ENCODE data around the gene CDK5.
"Not testable (repeated sequence)": the region's sequence is repeated elsewhere in the genome, so short reads cannot be mapped to it uniquely, and the experiment has no call there.

Gene CDK5

DNA sequence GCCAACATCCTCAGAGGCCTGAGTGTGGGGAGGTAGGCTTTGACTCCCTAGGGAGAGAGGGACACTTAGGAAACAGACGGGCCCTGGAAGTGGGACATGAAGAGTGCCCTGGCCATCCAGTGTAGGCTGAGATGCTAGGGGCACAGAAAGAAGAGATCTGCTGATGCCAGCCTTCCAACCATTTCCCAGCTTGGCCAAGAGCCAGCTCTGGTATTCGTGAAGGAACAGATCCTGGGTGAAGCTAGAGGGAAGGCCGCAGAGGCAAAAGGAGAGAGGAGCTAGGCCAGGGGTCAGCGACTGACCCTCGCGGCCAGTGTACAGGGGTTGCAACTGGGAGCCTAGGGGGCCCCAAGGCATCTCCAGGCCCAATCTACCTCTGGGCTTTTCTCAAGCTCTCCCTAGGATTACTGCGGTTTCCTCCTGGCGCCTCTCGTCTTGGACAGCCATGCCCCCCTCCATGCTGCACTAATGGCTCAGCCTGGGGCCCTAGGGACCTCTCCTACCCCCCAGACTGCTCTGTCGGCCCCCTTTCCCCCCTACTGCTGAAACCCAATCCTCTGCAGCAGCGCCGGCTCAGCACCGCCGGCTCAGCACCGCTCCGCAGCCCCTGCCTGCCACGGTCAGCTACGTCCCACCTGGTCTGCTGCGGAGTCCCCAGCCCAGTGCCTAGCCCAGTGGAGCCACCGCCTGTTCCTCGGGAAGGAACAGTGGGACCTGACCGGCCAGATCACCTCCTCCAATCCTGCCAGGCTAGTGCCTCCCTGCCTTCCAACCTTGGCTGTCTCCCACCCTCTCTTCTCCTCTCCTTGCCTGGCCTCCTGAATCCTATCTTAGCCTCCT, 9.5 kb downstream of the CDK5 start, which contains the start of gene ASIC3:
Gene ASIC3, plus strand, starts transcription at position 556 of the 840 bp plus-strand sequence. CDS start 355 bp downstream, outside the sequence.
- no peak for TF ChIP-seq ZNF274 (IDR thresholded peaks at IDR 0.05; ENCODE audit: low read depth, low read length)
- no peak within 1 kb of the TSS for H3K4me3 ChIP-seq (ENCODE audit: low read length)

DNA sequence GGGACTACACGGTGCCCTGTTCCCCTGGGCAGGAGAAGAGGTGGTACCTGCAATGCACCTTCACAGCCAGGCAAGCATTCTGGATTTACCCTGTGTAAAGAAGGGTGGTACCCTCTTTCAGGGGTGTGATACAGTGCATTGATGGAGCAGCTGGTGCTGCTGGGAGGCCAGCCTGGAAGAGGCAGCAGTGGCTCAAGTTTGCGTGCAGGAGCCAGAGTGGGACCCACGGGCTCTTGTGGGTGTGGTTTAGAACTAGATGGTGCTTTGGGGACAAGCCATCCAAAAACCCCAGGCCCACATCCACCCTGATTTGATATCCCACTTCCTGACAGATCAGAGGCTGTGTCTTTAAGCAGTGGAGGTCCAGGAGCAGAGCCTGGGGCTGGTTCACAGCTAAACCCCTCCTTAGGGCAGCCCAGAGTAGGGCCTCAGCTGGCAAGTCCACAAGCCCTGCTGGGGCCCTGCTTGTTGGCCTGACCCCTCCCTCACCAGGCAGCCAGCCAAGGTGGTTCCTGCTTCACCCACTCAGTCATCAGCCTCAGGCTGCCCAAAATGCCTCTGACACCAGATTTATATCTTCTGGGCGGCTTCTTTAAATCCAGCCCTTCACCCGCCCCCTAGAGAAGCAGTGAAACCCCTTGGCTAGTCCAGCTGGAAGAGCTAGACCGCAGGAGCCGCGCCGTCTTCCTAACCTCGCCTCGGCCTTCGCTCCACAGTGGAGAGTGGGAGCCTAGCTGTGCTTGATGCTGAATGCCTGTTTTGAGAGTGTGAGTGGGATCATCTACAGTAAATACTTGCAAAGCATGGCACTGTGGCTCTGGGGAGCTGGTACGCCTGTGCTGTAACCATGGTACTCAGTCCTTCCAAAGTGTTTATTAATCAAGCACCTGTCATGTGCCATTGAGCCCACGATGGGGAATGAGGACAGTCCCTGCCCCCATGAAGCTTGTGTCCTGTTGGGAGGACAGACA, 10.8 kb downstream of the CDK5 start:
- H3K4me3 ChIP-seq (ENCODE audit: low read length): no peak overlapping the region
- no peak for TF ChIP-seq ZNF274 (IDR thresholded peaks at IDR 0.05; ENCODE audit: low read depth, low read length)

DNA sequence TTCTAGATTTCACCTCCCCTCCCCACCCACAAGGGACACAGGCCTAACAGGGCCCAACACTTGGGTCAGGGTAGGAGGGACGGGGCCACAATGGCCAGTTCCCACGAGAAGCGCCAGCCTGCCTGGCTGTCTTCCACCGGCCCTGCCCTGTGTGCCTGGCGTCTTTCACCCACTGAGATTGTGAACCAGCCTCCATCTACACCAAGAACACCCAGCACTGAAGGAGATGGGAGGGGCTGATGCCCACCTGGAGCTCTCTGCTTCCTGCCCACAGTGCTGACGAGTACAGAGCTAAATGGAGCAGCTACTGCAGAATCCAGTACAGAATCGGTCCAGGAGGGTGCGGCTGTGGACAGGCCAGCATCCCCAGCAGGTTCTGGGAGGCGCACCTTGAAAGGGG, 11.7 kb downstream of the CDK5 start:
- H3K4me3 ChIP-seq (ENCODE audit: low read length): no peak overlapping the region
- TF ChIP-seq ZNF274 (IDR thresholded peaks at IDR 0.05; ENCODE audit: low read depth, low read length): no peak

DNA sequence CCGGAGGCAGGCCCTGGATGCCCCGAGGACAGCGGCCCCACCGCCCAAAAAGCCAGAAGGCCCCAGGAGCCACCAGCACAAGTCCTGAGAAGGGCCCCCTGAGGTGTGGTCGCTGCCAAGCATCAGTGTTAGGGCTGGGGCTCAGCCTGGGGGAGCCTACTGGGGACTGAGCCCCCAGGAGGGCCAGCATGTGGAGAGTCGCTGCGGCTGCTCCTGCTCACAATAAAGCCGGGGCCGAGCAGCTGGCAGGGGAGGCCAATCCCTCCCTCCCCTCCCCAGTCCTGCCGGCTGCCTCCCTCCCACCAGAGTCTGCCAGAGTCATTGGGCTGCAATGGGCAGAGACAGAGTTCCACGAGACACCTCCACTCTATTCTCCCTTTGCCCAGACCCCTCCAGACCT, 12.4 kb downstream of the CDK5 start:
- H3K4me3 ChIP-seq (ENCODE audit: low read length): no peak overlapping the region
- no peak for TF ChIP-seq ZNF274 (IDR thresholded peaks at IDR 0.05; ENCODE audit: low read depth, low read length)

DNA sequence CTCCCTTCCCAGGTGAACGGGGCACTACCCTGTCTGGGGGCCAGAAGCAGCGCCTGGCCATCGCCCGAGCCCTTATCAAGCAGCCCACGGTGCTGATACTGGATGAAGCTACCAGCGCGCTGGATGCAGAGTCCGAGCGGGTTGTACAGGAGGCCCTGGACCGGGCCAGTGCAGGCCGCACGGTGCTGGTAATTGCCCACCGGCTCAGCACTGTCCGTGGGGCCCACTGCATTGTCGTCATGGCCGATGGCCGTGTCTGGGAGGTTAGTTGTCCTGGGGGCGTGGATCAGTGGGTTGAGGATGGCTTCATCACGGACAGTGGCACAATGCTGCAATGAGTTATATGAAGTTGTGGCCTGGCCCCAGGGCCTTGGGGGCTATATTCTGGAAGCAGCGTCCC, 13.7 kb downstream of the CDK5 start:
- TF ChIP-seq ZNF274 (IDR thresholded peaks at IDR 0.05; ENCODE audit: low read depth, low read length): no peak
- H3K4me3 ChIP-seq (ENCODE audit: low read length): no peak overlapping the region

DNA sequence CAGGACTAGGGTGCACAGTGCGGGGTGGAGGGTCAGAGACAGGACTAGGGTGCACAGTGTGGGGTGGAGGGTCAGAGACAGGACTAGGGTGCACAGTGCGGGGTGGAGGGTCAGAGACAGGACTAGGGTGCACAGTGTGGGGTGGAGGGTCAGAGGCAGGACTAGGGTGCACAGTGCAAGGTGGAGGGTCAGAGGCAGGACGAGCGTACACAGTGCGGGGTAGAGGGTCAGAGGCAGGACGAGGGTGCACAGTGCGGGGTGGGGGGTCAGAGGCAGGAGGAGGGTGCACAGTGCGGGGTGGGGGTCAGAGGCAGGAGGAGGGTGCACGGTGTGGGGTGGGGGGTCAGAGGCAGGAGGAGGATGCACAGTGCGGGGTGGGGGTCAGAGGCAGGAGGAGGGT, 14.2 kb downstream of the CDK5 start:
- H3K4me3 ChIP-seq (ENCODE audit: low read length): not testable (repeated sequence)

DNA sequence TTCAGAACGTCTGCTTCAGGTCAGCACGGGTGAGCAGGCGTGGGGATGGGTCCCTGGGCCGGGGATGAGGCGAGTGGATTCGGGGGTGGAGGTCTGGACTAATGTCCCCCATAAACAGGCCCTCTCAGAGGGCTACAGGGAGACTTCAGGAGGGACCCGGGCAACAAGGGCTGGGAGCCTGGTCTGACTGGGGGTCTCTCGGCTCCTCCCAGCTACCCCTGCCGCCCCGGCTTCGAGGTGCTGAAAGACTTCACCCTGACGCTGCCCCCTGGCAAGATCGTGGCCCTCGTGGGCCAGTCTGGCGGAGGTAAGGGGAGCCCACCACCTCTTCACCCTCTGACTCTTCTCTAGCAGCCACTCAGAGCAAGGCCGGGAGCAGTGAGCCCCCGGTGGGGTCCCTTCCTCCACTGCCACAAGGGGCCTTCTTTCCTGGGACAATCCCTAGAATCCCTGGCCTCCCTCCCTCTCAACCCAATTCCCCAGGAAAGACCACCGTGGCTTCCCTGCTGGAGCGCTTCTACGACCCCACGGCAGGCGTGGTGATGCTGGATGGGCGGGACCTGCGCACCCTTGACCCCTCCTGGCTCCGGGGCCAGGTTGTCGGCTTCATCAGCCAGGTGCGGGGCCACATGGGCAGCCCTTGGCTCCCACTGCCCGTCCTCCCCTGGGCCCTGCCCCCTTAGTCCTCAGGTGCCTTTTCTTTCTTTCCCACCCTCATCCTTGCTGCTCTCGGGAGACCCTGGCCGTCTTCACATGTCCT, 16.9 kb downstream of the CDK5 start:
- no peak for TF ChIP-seq ZNF274 (IDR thresholded peaks at IDR 0.05; ENCODE audit: low read depth, low read length)
- H3K4me3 ChIP-seq (ENCODE audit: low read length): no peak overlapping the region

DNA sequence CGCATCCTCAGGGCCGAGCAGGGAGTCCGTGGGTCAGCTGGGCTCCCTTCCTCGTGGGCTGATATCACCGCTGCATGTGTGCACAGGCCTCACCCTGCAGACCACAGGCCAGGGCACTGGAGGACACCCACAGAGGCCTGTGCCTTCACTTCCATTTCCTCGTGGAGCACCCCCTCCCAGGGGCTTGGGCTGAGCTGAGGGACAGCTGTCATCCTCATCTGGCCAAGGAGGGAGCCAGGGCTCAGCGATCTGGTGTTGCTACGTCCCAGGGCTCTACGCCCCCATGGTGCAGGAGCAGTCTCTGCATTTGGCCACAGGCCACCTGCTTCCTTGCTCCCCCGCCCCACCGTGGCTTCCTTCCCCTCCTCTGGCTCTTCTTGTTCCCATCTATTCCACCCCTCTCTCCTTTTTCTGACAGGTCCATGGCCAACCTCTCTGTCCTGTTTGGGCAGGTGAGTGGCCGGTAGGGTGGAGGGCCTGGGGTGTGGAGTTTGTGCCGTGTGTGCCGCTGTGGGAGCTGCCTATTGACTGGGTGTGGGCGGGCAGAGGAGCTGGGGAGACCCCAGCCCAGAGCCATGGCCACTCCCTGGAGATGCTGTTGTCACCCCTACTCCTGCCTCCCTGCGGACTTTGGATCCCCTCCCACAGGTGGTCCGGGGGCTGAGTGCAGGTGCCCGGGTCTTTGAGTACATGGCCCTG, 17.7 kb downstream of the CDK5 start:
- H3K4me3 ChIP-seq (ENCODE audit: low read length): no peak overlapping the region
- TF ChIP-seq ZNF274 (IDR thresholded peaks at IDR 0.05; ENCODE audit: low read depth, low read length): no peak

DNA sequence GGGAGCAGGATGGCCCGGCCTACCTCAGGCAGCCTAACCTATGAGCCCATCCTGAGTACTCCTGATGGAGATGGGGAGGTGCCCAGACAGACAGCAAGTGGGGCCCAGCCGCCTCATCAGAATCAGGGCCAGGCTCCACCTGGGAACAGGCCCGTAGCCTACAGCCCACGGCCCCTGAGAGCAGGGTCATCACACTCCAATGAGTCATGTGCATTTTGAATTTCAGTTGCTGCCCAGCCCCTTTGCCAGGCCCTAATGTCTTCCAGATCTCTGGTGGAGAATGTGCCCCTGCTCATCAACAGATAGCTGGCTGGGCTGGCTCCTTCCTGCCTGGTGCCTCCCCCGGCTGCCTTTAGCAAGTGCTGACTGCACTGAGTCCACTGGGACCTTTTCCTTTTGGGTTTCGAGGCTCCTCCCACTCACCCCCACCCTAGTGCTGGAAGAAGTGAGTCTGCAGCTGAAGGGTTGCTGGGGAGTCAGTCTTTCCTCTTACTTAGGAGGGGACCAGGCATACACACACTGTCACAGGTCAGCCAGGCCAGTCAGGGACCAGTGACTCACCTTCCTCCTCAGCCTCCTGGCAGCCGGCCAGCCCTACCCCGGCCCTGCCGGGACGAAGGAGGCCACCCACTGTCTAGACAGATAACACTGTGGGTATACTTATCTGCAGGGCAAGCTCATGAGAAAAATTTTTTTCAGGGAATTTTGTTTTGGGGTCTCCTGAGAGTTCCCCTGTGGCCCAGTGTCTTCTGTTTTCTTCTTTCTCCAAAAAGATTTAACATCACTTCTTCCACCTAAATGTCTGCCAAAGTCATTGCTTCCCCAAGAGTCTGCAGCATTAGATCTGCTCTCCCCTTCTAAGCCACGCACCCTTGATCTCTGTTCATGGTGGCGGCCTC, 18.5 kb downstream of the CDK5 start:
- TF ChIP-seq ZNF274 (IDR thresholded peaks at IDR 0.05; ENCODE audit: low read depth, low read length): no peak
- no peak overlapping the region for H3K4me3 ChIP-seq (ENCODE audit: low read length)

DNA sequence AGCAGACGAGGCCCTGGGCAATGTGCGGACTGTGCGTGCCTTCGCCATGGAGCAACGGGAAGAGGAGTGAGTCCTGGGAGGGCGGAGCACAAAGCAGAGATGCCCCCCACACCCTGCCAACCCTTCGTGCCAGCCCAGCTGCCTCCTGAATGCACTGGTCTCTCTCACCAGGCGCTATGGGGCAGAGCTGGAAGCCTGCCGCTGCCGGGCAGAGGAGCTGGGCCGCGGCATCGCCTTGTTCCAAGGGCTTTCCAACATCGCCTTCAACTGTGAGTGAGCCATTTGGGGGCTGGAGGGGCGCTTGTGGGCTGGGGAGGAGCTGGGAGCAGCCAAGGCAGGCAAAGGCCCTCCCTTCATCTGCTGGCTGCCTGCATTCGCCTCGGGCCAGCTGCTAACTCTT, 21.8 kb downstream of the CDK5 start:
- TF ChIP-seq ZNF274 (IDR thresholded peaks at IDR 0.05; ENCODE audit: low read depth, low read length): no peak
- no peak overlapping the region for H3K4me3 ChIP-seq (ENCODE audit: low read length)

DNA sequence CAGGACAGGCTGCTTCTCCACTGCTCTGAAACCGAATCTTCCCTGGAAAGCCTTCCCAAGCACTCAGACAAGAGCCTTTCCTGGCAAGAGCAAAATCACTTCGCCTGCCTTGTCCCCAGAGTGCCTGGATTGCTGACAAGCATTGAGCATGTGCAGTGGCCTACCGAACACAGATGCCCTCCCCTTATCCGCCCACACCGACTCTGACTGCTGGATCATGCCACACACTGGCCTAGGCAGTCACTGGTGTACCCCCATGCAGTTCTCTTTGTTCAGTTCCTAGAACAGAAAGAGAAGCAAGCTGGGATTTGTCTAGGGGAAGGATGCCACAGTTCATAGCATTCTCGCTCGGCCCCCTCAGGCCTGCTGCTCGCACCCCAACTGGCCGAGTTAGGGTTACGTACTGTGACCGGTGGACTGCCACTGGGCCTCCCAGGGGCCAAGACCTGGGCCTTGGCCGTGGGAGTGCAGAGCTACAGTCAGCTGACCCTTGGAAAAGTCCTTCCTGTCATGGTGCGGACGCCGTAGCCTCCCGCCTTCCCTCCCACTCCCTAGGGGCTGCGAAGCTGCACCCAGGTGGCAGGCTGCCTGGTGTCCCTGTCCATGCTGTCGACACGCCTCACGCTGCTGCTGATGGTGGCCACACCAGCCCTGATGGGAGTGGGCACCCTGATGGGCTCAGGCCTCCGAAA, 22.5 kb downstream of the CDK5 start:
- TF ChIP-seq ZNF274 (IDR thresholded peaks at IDR 0.05; ENCODE audit: low read depth, low read length): no peak
- no peak overlapping the region for H3K4me3 ChIP-seq (ENCODE audit: low read length)
